D721Med (cell line): ENCODE measurements around the gene CD58.

ENCODE experiments used
- DNase-seq: peaks from one replicate; pipeline ENCODE4 v3.0.0; 2011; ENCODE audit warnings: low spot score; ENCODE audit not compliant: insufficient read length
- FAIRE-seq: peaks from 2 replicates; lab custom pipeline; 2011; peaks lifted over from hg19 to GRCh38; lab: Jason Lieb, UNC
- TF ChIP-seq, protein P1 (sequence below): IDR thresholded peaks from 2 replicates; pipeline ENCODE4 v1.5.1; 2012; ENCODE audit warnings: mild to moderate bottlenecking, control low read depth; ENCODE audit not compliant: insufficient read depth; ENCODE audit errors: missing control alignments

The CD58 gene

DNA sequence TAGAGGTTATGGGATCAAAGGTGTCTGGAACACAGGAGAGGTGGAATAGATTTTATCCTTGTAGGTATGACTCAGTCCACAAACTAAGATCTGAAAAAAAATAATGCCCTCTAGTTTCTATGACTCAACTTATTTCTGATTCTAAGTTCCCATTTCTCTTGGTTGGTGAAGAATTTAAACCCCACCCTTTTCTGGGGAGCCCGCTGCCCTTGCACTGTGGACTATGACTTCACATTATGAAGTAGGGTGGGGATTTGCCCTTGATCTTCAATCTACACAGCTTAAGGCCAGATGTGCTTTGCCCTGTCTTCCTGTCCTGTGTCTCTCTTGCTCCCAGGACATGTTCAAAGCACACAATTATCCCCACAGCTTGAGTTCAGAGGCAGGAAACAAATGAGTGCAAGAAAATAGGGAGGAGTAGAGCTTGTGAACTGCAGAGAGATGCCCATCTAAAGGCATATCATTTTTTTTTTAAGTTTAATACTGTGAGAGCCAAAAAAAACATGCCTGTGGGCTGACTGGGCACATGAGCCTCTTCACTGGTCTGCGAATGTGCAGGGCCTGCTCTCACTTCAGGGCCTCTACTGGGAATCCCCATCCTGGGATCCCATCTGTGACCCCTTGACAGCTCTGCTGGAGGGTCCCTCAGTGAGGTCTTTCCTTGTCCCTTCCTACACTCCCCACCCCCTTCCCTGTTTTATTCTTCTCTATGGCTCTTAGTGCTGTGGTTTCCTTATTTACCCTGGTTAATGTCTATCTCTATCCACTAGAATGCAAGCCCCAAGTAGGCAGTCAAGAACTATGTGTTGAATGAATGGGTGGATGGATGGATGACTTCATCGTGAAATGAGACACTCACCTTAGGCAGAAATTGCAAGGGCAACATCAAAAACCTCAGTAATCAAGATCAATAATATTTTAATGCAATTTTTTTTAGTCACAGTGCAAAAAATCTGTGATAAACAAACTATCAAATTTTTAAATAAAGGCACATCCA is 61.5 kb downstream of the CD58 start:
- DNase-seq (no peak), FAIRE-seq (no peak)
- TF ChIP-seq, protein P1, sequence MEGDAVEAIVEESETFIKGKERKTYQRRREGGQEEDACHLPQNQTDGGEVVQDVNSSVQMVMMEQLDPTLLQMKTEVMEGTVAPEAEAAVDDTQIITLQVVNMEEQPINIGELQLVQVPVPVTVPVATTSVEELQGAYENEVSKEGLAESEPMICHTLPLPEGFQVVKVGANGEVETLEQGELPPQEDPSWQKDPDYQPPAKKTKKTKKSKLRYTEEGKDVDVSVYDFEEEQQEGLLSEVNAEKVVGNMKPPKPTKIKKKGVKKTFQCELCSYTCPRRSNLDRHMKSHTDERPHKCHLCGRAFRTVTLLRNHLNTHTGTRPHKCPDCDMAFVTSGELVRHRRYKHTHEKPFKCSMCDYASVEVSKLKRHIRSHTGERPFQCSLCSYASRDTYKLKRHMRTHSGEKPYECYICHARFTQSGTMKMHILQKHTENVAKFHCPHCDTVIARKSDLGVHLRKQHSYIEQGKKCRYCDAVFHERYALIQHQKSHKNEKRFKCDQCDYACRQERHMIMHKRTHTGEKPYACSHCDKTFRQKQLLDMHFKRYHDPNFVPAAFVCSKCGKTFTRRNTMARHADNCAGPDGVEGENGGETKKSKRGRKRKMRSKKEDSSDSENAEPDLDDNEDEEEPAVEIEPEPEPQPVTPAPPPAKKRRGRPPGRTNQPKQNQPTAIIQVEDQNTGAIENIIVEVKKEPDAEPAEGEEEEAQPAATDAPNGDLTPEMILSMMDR, result no peak

DNA sequence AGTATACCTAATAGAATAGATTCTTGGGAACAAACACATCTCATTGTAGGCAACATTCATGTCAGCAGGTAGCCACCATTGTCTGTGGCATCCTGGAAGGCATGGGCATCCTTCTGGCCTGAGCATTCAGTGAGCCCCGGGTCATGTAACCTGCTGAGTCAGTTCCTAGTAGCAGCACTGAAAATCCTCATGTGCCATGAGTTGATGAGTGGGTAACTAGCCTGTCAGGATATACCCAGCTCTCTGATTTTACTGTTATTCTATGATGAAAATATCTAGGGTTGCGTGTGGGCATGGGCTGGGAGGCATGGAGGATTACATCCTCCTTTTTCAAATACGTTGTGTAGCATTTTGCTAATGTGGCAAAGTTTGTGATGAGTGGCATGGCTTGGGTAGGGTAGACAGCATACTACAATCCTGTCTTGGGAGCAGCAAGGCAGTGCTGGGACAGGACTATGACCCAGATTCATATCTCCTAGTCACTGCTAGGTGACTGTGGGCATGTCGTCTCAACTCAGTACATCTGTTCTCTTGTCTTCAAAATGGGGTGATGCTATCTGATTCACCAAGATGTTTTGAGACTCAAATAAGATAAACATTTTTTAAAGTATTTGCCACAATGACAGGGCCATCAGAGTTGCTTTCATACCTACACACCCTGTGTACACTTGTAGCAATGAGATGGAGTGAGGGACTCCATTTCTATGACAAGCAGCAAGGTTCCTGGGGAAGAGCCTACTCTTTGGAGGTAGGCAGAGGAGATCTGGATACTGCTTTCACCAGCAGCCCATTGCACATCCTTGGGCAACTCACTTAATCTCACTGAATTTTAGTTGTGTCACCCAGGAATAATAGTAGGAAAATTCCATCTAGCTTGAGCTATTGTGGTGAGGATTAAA is 62.5 kb downstream of the CD58 start:
- no peak for DNase-seq
- TF ChIP-seq, protein P1, result no peak
- no peak for FAIRE-seq

DNA sequence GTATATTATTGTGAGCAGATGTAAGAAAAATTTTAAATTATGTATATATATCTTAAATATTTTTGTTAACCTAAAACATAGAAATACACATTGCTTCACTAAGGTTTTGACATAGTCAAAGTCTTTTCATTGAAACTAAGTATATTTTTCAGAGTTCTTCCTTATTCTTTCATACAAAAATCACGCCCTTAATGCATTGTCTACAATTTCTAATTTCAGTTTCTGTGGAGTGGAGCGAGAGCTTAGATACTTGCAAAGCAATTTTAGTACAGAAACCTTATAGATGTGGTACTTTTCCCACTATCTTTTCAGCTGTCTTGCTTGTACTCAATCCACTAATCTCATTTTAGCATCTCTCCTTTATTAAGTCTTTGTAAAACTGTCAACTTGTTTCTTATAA is 63.2 kb downstream of the CD58 start:
- no peak for DNase-seq
- FAIRE-seq, result no peak
- TF ChIP-seq, protein P1, result no peak

DNA sequence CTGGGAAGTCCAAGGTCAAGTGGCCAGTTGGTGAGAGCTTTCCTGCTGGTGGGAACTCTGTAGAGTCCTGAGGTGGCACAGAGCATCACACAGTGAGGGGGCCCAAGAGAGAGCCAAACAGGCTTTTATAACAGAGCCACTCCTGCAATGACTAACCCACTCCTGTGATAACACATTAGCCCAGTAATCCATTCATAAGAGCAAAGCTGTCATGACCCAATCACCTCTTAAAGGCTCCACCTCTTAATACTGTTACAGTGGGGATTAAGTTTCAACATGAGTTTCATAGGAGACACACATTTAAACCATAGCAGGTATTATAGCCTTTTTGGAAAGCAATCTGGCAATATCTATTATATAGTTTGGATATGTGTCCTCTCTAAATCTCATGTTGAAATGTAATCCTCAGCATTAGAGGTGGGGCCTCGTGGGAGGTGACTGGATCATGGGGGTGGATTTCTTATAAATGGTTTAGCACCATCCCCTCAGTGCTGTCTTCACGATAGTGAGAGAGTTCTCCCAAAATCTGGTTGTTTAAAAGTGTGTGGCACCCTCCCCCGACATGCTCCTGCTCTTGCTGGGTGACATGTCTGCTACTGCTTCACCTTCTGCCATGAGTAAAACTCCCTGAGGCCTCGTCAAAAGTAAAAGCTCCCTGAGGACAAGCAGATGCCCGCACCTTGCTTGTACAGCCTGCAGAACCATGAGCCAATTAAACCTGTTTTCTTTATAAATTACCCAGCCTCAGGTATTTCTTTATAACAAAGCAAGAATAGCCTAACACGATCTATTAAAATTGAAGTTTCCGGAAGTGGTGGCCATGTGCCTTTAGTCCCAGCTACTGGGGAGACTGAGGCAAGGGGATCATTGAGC is 64.5 kb downstream of the CD58 start:
- TF ChIP-seq, protein P1, result no peak
- DNase-seq (no peak), FAIRE-seq (no peak)

DNA sequence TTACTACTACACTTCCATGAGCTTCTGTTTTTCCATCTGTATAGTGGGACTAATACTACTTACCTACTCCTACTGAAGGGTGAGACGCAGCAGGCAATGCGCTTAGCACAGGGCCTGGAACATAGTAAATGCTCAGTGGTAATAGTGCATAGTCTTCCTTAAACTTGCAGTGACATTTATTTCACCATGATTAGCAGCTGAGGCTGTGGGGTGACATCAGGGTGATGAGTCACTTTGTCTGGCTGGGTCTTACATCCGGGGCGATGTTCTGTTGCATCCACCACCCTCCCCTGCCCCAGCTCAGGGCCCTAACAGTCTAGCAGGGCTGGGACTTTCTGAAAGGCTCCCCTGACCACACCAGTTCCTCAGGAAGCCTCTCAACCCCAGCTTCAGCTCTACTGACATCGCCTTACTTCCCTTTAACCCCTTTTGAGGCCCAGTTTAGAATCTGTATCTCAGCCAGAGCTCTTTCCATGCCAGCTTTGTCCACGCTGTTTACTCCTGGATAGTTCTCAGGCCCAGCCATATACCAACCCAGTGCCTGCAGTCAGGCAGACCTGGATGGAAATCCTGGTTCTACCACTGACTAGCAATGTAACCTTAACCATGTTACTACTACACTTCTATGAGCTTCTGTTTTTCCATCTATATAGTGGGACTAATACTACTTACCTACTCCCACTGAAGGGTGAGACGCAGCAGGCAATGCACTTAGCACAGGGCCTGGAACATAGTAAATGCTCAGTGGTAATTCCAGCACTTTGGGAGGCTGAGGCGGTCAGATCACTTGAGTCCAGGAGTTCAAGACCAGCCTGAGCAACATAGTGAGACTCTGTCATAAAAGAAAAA is 66.3 kb downstream of the CD58 start:
- DNase-seq, result no peak
- TF ChIP-seq, protein P1, result no peak
- FAIRE-seq, result no peak
